GM19240 (cell line): ENCODE data around the gene PDE3B.
"Not testable (repeated sequence)": the region's sequence is repeated elsewhere in the genome, so short reads cannot be mapped to it uniquely, and the experiment has no call there.

Experiments
- DNase-seq: peaks from one replicate; pipeline ENCODE4 v3.0.0; 2011; ENCODE audit warnings: low spot score; ENCODE audit not compliant: insufficient read length

PDE3B gene

GRCh38 chr11:14643697-14644225 is at the start of gene PDE3B:
Gene PDE3B, plus strand, starts transcription at chr11:14643804. Its CDS starts 272 bp downstream, at chr11:14644076.
- DNase-seq: no peak

DNA sequence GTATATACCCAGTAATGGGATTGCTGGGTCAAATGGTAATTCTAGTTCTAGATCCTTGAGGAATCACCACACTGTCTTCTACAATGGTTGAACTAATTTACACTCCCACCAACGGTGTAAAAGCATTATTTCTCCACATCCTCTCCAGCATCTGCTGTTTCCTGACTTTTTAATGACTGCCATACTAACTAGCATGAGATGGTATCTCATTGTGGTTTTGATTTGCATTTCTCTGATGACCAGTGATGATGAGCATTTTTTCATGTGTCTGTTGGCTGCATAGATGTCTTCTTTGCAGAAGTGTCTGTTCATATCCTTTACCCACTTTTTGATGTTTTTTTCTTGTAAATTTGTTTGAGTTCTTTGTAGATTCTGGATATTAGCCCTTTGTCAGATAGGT is 48.3 kb upstream of the PDE3B start:
- DNase-seq: not testable (repeated sequence)

- DNase-seq: no peak
Measured at GRCh38 chr11:14607713-14608112, 35.9 kb upstream of the PDE3B start.

DNA sequence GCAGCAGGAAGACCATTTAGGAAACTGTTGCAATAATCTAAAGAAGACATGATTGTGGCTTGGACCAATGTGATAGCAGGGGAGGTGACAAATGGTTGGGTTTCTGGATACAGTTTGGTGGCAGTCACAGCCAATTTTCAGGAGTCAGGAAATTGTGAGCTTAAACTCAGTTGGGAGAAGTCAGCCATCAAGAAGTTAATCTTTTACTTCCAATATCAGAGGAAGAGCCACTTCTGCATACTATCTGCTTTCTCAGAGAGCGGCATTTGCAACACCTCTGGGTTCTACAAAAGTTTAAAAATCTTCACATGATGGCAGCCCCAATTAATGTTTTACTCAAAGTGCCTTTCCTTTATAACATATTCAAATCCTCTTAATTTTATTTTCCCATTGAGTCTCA is 33.7 kb upstream of the PDE3B start:
- DNase-seq: no peak

- no peak for DNase-seq
Measured at GRCh38 chr11:14611939-14612338, 31.7 kb upstream of the PDE3B start.

- DNase-seq: no peak
Measured at GRCh38 chr11:14612694-14613093, 30.9 kb upstream of the PDE3B start.

GRCh38 chr11:14614091-14614622 is 29.4 kb upstream of the PDE3B start:
- no peak for DNase-seq

DNA sequence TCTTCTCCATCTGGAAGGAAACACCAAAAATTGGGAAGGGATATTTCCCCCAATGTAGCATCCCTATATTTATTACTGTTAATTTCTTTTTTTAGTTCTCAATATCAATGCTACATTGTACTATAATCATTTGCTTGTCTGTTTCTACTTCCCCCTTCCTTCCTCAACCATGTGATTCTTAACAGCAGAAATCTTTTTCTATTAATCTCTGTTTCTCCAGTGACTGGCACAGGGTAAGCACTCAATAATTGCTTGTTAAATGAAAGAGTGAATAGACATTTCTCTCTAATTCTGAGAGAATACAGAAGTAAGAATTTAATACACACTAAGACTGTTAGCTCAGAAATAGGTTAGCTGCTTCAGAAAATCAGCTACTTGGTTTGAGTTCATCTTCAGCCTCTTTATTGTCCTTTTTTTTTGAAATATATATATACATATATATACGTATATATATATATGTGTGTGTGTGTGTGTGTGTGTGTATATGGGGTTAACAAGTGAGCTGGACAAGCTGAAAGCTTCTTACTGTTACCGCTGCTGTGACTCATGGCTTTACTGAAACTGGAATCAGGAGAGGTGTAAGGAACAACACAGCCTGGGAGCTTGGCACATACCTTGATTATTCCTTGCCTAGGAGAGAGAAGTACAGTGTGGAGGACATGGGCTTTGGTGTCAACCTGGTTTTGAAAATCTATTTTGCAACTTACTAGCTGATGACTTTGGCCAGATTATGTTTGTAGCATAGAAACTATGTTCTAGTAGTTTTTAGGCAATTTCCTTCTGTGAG is 26.2 kb upstream of the PDE3B start:
- no peak for DNase-seq

DNA sequence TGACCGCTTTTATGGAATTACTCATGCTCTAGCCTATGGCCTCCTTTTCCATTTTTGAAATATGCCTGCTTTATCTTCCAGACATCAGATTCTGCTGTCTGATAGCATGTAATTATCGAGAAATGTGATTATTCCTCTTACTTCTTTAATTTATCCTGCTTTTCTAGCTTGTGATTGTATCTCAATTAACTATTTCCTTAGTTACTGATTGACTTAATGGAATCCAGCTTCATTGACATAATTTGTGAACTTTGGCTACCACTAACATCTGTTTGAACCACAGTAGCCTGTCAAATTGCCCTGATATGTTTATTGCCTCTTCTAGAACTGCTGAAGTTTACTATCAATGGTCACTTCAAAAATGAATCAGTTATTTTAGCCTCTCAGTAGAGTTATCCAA is 25.5 kb upstream of the PDE3B start:
- no peak for DNase-seq

GRCh38 chr11:14619603-14620531 is 23.7 kb upstream of the PDE3B start:
- no peak for DNase-seq

GRCh38 chr11:14622223-14622954 is 21.2 kb upstream of the PDE3B start:
- no peak for DNase-seq

DNA sequence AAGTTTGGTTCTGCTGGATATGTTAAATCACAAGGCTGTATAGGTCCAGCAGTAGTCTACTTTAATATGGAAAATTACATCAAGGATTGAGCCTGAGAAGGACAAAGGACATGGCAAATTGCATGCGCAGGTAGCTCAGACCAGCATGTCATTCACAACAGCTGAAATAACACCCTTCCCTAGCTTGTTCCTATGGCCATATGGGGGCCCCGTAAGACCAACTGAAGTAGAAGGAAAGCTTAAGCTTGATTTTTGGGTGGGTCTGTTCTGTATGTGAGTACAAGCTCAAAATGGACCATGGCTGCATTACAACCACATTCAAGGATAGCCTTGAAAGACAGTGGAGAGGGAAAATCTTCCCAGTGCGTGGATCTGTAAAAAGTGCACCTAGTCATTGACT is 20.6 kb upstream of the PDE3B start:
- DNase-seq: no peak

DNA sequence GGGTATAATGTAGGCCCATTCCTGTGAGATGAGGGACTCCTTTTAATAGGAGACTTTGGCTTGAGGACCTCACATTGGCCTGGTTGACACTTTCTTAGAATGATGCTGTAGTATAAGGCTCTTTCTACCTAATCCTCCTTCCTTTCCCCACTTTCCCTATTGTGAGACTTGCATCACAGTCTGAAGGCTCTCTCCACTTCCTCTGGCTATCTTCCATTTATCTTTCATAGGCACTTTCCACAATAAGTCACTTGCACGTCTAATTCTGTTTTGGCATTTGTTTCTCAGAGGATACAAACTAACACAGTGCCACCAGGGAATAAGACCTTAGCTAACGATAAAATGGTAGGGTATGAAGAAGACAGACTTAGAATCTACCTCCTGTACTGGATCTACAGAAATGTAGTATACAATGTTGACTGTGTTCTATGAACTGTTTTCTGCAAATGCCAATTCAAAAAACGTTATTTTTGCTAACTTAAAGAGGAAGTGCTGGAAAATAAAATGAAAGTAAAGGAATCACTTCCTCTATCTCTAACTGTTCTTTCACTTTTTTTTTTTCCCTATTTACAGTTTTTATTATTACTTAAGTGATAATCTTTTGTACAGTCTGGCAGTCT is 17.9 kb upstream of the PDE3B start:
- no peak for DNase-seq

GRCh38 chr11:14626650-14627049 is 17.0 kb upstream of the PDE3B start:
- no peak for DNase-seq

- not testable (repeated sequence) for DNase-seq
Measured at GRCh38 chr11:14633506-14634224, 9.9 kb upstream of the PDE3B start.

GRCh38 chr11:14634813-14635212 is 8.8 kb upstream of the PDE3B start:
- DNase-seq: no peak

- no peak for DNase-seq
Measured at GRCh38 chr11:14635546-14635945, 8.1 kb upstream of the PDE3B start.

DNA sequence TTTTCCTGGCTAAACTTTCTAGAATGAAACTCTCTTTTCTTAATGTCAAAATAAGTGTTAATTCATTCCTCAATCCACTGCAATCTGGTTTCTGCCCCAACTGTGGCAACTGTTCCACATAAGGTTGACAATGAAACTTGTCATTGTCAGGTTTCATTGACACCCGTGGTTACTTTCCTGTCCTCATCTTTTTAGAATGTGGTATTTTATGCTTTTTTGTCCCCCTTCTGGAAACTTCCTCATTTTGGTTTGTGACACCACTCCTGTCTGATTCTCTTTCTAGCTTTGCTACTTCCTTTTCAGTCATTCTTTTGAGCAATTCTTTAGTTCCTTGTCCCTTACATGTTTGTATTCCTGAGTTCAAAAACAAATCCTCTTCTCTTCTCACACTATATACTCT is 7.5 kb upstream of the PDE3B start:
- no peak for DNase-seq

- DNase-seq: no peak
Measured at GRCh38 chr11:14637868-14638409, 5.7 kb upstream of the PDE3B start.

GRCh38 chr11:14638561-14638960 is 5.0 kb upstream of the PDE3B start:
- DNase-seq: no peak
